Transverse colon (tissue), 4 donors: ENCODE results near the gene SMARCA2. TPM values are rescaled to one million over a fixed set of nuclear protein-coding genes. Genes with fewer than 3 reads are reported as not detected.

ENCODE experiments used
- DNase-seq: peaks from one replicate; pipeline ENCODE4 v3.0.0-alpha.2; 2019
- H3K27ac ChIP-seq, 4 donors: fragments of 200-600 bp; sonication (generic); 2 replicates each; pipeline ENCODE4 v1.5.1; 2016 to 2018; ENCODE audit warnings: inconsistent platforms in 4 of 4
- H3K27me3 ChIP-seq: fragments of 200-600 bp; sonication (generic); 2 replicates; pipeline ENCODE4 v1.5.1; 2017; ENCODE audit warnings: inconsistent platforms
- H3K36me3 ChIP-seq, 4 donors: fragments of 200-600 bp; sonication (generic); 2 replicates each; pipeline ENCODE4 v1.5.1; 2017 to 2019; ENCODE audit warnings: inconsistent platforms in 4 of 4
- H3K4me1 ChIP-seq, 4 donors: fragments of 200-600 bp; sonication (generic); 2 replicates each; pipeline ENCODE4 v1.5.1; 2017 to 2020; ENCODE audit warnings: inconsistent platforms in 4 of 4
- H3K4me3 ChIP-seq, 4 donors: fragments of 200-600 bp; sonication (generic); 1 replicate in 1 of 4; 2 replicates in 3 of 4; pipeline versions ENCODE4 v1.5.1 to v1.6.1; 2017 to 2019; ENCODE audit warnings: inconsistent platforms in 4 of 4
- H3K9me3 ChIP-seq, 2 donors: fragments of 200-600 bp; sonication (generic); 2 replicates each; pipeline ENCODE4 v1.5.1; 2017 to 2019; ENCODE audit warnings: inconsistent platforms in 2 of 2
- CTCF ChIP-seq, 5 experiments: fragments of 200-600 bp in 3 of 5; fragments of 450-650 bp in 2 of 5; sonication (generic) in 3 of 5; IDR thresholded peaks; 1 replicate in 2 of 5; 2 replicates in 3 of 5; pipeline ENCODE4 v1.5.1; 2016 to 2017; ENCODE audit warnings: antibody characterized with exemption in 5 of 5, inconsistent platforms in 3 of 5, mild to moderate bottlenecking in 2 of 5, moderate library complexity in 1 of 5
- EP300 ChIP-seq: sonication (generic); formaldehyde crosslinking; IDR thresholded peaks from one replicate; pipeline ENCODE4 v1.6.1; 2017; ENCODE audit warnings: antibody characterized with exemption, low read depth
- POLR2A ChIP-seq: fragments of 450-650 bp; IDR thresholded peaks from one replicate; pipeline ENCODE4 v1.6.1; 2016; ENCODE audit warnings: antibody characterized with exemption, mild to moderate bottlenecking, moderate library complexity
- POLR2AphosphoS5 ChIP-seq, 3 donors: sonication (generic); formaldehyde crosslinking; IDR thresholded peaks; one replicate each; pipeline ENCODE4 v1.6.1; 2016; ENCODE audit warnings: antibody characterized with exemption in 3 of 3
- WGBS, 2 donors: methylation state at CpG; one replicate each; pipeline ENCODE4 v1.1.5; 2018; ENCODE audit warnings: low coverage in 1 of 2; 5-methylcytosine and 5-hydroxymethylcytosine counted together
- in situ Hi-C, 4 donors: fragments of 200-750 bp; cut with MboI; loops; one replicate each; pipeline versions ENCODE4 v1.15.0 to v1.15.1; 2017; ENCODE audit warnings: low sequenced_read_pairs in 3 of 4, low pct_ligation_motif_present in 1 of 4, low pct_unique_long_range_greater_than_20kb in 1 of 4
- intact Hi-C: fragments of 100-400 bp; cut with DNase I; formaldehyde crosslinking; loops from one replicate; pipeline ENCODE4 v1.15.1; 2023; ENCODE audit warnings: low total_unique reads
- total RNA-seq, 4 donors: library from RNA; depleted of rRNA; stranded (reverse); fragments of >200 nt; gene quantifications; one replicate each; pipeline ENCODE4 v1.1.0, GENCODE V29; 2016

SMARCA2 gene
- total RNA-seq, 4 donors from 2014 or later: 74.8 to 110 (median 92.4) TPM

GRCh38 chr9:2059274-2059929, 44.3 kb downstream of the SMARCA2 start:
- in situ Hi-C loops (no loop called here), intact Hi-C loops (no loop called here)
- H3K4me3 ChIP-seq: no peak overlapping the region
- H3K27ac ChIP-seq: no peak overlapping the region
- no peak for DNase-seq
- WGBS, 2 donors: 83 to 92% methylated on average over 5 of the region's 5 CpGs
- H3K9me3 ChIP-seq: no peaks in the 10 kb centered on the region
- peaks cover 0 to 4% (median under 1%) of the 10 kb centered on the region in 4 donors for H3K4me1 ChIP-seq
- H3K36me3 ChIP-seq: peaks cover 0 to 38% (median 16%) of the 10 kb centered on the region in 4 donors
- no peak for TF ChIP-seq POLR2A
- TF ChIP-seq POLR2AphosphoS5 (IDR thresholded peaks at IDR 0.05): no peak
- TF ChIP-seq EP300: no peak
- TF ChIP-seq CTCF (IDR thresholded peaks at IDR 0.05): no peak
- H3K27me3 ChIP-seq: no peaks in the 10 kb centered on the region

- peaks cover 0 to 34% (median 16%) of the 10 kb centered on the region in 4 donors for H3K36me3 ChIP-seq
- no peak for TF ChIP-seq POLR2A
- TF ChIP-seq CTCF (IDR thresholded peaks at IDR 0.05): no peak
- TF ChIP-seq POLR2AphosphoS5 (IDR thresholded peaks at IDR 0.05): no peak
- no peak for TF ChIP-seq EP300
- in situ Hi-C loops: no loop called here
Observed at GRCh38 chr9:2060424-2060823, 45.3 kb downstream of the SMARCA2 start.

GRCh38 chr9:2065704-2066103, 50.6 kb downstream of the SMARCA2 start:
- DNase-seq: no peak
- Histone ChIP-seq H3K4me1 (no peaks in the 10 kb centered on the region), H3K36me3 (peaks cover 0 to 24% (median 8%) of the 10 kb centered on the region in 4 donors), H3K9me3 (no peaks in the 10 kb centered on the region), H3K4me3 (no peak overlapping the region), H3K27ac (no peak overlapping the region), H3K27me3 (no peaks in the 10 kb centered on the region)
- intact Hi-C loops (no loop called here), in situ Hi-C loops (no loop called here)
- 80 to 88% methylated on average over 3 of the region's 3 CpGs for WGBS, 2 donors
- no peak for TF ChIP-seq EP300
- TF ChIP-seq POLR2AphosphoS5 (IDR thresholded peaks at IDR 0.05): no peak
- TF ChIP-seq POLR2A: no peak
- no peak for TF ChIP-seq CTCF (IDR thresholded peaks at IDR 0.05)

More at GRCh38 chr9:2060424-2060823, 45.3 kb downstream of the SMARCA2 start:
- DNase-seq: no peak
- H3K9me3 ChIP-seq: no peaks in the 10 kb centered on the region
- no peaks in the 10 kb centered on the region for H3K27me3 ChIP-seq
- H3K4me1 ChIP-seq: no peaks in the 10 kb centered on the region
- WGBS, 2 donors: 83 to 87% methylated on average over 4 of the region's 4 CpGs
- H3K27ac ChIP-seq: no peak overlapping the region
- H3K4me3 ChIP-seq: no peak overlapping the region
- intact Hi-C loops: no loop called here

- no peak for TF ChIP-seq CTCF (IDR thresholded peaks at IDR 0.05)
- no peak for TF ChIP-seq POLR2A
- TF ChIP-seq EP300: no peak
- TF ChIP-seq POLR2AphosphoS5 (IDR thresholded peaks at IDR 0.05): no peak
- in situ Hi-C loops (no loop called here), intact Hi-C loops (no loop called here)
- Histone ChIP-seq H3K27ac (no peak overlapping the region), H3K4me1 (no peaks in the 10 kb centered on the region), H3K27me3 (no peaks in the 10 kb centered on the region), H3K9me3 (no peaks in the 10 kb centered on the region), H3K4me3 (no peak overlapping the region), H3K36me3 (peaks cover 0 to 33% (median 7%) of the 10 kb centered on the region in 4 donors)
- DNase-seq: no peak
- WGBS, 2 donors: 67 to 76% methylated on average over 8 of the region's 8 CpGs
Observed at GRCh38 chr9:2066312-2067273, 51.4 kb downstream of the SMARCA2 start.
